ENCODE measurements around the gene SIRT3. TPM values are rescaled to one million over a fixed set of nuclear protein-coding genes. Genes with fewer than 3 reads are reported as not detected.

SIRT3 gene
- total RNA-seq, 1 experiment from 2014 or later: 13.9 TPM

GRCh38 chr11:205221-206001, 30.7 kb downstream of the SIRT3 start:
- Histone ChIP-seq H4K8ac (replicated peaks; ENCODE audit: insufficient read length, low read depth, low read length) (no peak overlapping the region), H4K91ac (ENCODE audit: insufficient read length, low read depth, low read length) (no peak overlapping the region), H4K5ac (ENCODE audit: insufficient read length, low read depth, low read length) (no peak overlapping the region), H3K4me1 (ENCODE audit: insufficient read depth, low read length) (no peaks in the 10 kb centered on the region; the same call in 1 of the 2 replicates), H3K23me2 (ENCODE audit: insufficient read length, low read depth, low read length, poor library complexity, severe bottlenecking) (peaks cover 21% of the 10 kb centered on the region), H3K4me2 (ENCODE audit: insufficient read depth, insufficient read length, low read length) (no peak overlapping the region), H3K14ac (ENCODE audit: insufficient read depth, low read length) (no peak overlapping the region), H2BK120ac (ENCODE audit: low read depth, low read length, poor library complexity, severe bottlenecking) (no peak overlapping the region), H2BK15ac (ENCODE audit: low read depth, low read length) (no peak overlapping the region), H3K56ac (ENCODE audit: insufficient read length, low read depth, low read length) (no peak overlapping the region), H3K79me2 (ENCODE audit: insufficient read depth, low read length) (no peaks in the 10 kb centered on the region; the same call in 1 of the 2 replicates), H3K27ac (ENCODE audit: insufficient read length, low read depth, low read length) (no peak overlapping the region), H2BK5ac (ENCODE audit: insufficient read length, low read length) (no peak overlapping the region), H3K9ac (ENCODE audit: extremely low read depth, insufficient read length, low read length) (no peak overlapping the region), H3K27me3 (ENCODE audit: insufficient read depth, low read length) (no peaks in the 10 kb centered on the region), H3K9me3 (ENCODE audit: control insufficient read depth, low read depth, low read length) (no peaks in the 10 kb centered on the region), H3K4ac (ENCODE audit: low read depth, low read length) (no peak overlapping the region), H2AFZ (ENCODE audit: low read length) (no peak overlapping the region), H3K23ac (ENCODE audit: insufficient read length, low read depth, low read length) (no peak overlapping the region), H4K20me1 (ENCODE audit: control insufficient read depth, insufficient read depth, insufficient read length) (no peaks in the 10 kb centered on the region), H2AK5ac (ENCODE audit: insufficient read length, low read length) (no peak overlapping the region), H3K79me1 (ENCODE audit: insufficient read depth, low read depth, low read length, poor library complexity, severe bottlenecking) (peaks cover 5% of the 10 kb centered on the region), H2BK12ac (ENCODE audit: insufficient read length, low read depth, low read length) (no peak overlapping the region), H3T11ph (ENCODE audit: low read length) (no peak overlapping the region), H2BK20ac (ENCODE audit: low read depth, low read length, poor library complexity, severe bottlenecking) (no peak overlapping the region), H3K18ac (ENCODE audit: insufficient read length, low read depth, low read length) (no peak overlapping the region)
- H3K27me3 Mint-ChIP-seq (ENCODE audit: low read depth): no peaks in the 10 kb centered on the region; the same call in 1 of the 2 replicates
- DNase-seq: no peak
- H3K27ac Mint-ChIP-seq: no peak overlapping the region
- peak overlapping the region; percentile 93 to 97; a peak in 4 of 5 replicates for H3K4me3 Mint-ChIP-seq
- no CpG with 5 or more reads among the region's 16 CpGs for WGBS (ENCODE audit: extremely low coverage, insufficient read length, low lambda C conversion rate)
- no peaks in the 10 kb centered on the region; a peak in 1 of 5 replicates for H3K9me3 Mint-ChIP-seq
- TF ChIP-seq CTCF (conservative IDR thresholded peaks at IDR 0.05): no peak
- H3K4me1 Mint-ChIP-seq: peaks cover 5 to 17% of the 10 kb centered on the region in 2 experiments
- H3K36me3 Mint-ChIP-seq (ENCODE audit: insufficient read depth in 1 of 3, low read depth in 3 of 3): peaks cover 15 to 47% (median 34%) of the 10 kb centered on the region in 3 experiments

Measured in H9 (cell line).